Ascending aorta (tissue), 2 donors: Measurements from ENCODE around the gene ZNF79. TPM values are rescaled to one million over a fixed set of nuclear protein-coding genes. Genes with fewer than 3 reads are reported as not detected.

Experiments
- DNase-seq, 2 donors: peaks; one replicate each; pipeline ENCODE4 v3.0.0-alpha.2; 2019; ENCODE audit warnings: low spot score in 2 of 2
- H3K27ac ChIP-seq, 2 donors: fragments of 200-600 bp; sonication (generic); one replicate each; pipeline ENCODE4 v1.5.1; 2016 to 2017; ENCODE audit warnings: mild to moderate bottlenecking in 1 of 2
- H3K27me3 ChIP-seq: fragments of 200-600 bp; sonication (generic); one replicate; pipeline ENCODE4 v1.5.1; 2017
- H3K36me3 ChIP-seq, 2 donors: fragments of 200-600 bp; sonication (generic); one replicate each; pipeline ENCODE4 v1.5.1; 2016
- H3K4me1 ChIP-seq, 2 donors: fragments of 200-600 bp; sonication (generic); one replicate each; pipeline ENCODE4 v1.5.1; 2016 to 2017; ENCODE audit warnings: mild to moderate bottlenecking in 1 of 2
- H3K4me3 ChIP-seq, 2 donors: fragments of 200-600 bp; sonication (generic); one replicate each; pipeline ENCODE4 v1.5.1; 2016 to 2017; ENCODE audit warnings: mild to moderate bottlenecking in 1 of 2
- H3K9me3 ChIP-seq, 2 donors: fragments of 200-600 bp; sonication (generic); one replicate each; pipeline ENCODE4 v1.5.1; 2016
- intact Hi-C: fragments of 100-400 bp; cut with DNase I; formaldehyde crosslinking; loops from one replicate; pipeline ENCODE4 v1.15.1; 2023
- total RNA-seq: library from RNA; depleted of rRNA; stranded (reverse); fragments of >200 nt; gene quantifications from one replicate; pipeline ENCODE4 v1.1.0, GENCODE V29; 2016
- TF ChIP-seq, protein P1 (sequence below), 3 experiments: fragments of 200-600 bp in 2 of 3; fragments of 450-650 bp in 1 of 3; sonication (generic) in 2 of 3; IDR thresholded peaks; one replicate each; pipeline ENCODE4 v1.5.1; 2016 to 2019; ENCODE audit warnings: antibody characterized with exemption in 3 of 3, mild to moderate bottlenecking in 1 of 3, moderate library complexity in 1 of 3

Gene ZNF79
- total RNA-seq, 1 donor from 2014 or later, result 2.9 TPM

DNA sequence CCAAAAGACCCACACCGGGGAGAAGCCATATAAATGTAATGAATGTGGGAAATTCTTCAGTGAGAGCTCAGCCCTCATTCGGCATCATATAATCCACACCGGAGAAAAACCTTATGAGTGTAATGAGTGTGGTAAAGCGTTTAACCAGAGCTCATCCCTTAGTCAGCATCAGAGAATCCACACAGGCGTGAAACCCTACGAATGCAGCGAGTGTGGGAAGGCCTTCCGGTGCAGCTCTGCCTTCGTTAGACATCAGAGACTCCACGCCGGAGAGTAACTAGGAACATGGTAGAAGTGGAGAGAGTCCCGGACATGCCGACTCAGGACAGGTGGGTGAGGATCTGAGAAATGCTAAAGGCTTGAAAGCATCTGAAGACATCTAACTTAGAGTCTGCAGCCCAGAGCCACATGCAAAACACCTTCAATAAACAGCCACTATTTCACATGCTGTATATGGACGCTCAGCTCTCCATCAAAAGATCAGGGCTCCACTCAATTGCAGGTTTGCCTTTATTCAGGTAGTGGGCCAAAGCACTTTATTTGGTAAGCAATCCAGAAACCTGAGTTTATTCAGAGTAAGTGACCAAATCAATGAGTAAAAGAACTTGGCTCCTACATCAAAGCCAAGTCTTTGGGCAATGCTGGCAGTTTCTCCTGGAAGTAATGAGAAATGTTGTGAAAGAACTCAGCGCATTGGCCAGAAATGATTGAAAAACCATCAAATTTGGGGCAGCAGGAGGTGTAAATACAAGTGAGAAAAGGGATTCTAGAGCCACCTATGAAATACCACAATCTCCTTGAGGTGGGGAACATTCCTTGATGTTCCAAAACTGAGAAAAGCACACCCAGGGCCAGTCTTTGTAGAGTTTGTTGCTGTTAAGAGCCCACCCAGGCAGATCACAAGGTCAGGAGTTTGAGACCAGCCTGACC, 21.0 kb downstream of the ZNF79 start:
- Histone ChIP-seq H3K27ac (no peak overlapping the region), H3K36me3 (peaks cover 76 to 97% of the 10 kb centered on the region in 2 donors), H3K4me1 (peaks cover 2 to 10% of the 10 kb centered on the region in 2 donors), H3K9me3 (no peaks in the 10 kb centered on the region), H3K27me3 (no peaks in the 10 kb centered on the region), H3K4me3 (no peak overlapping the region)
- TF ChIP-seq, protein P1, sequence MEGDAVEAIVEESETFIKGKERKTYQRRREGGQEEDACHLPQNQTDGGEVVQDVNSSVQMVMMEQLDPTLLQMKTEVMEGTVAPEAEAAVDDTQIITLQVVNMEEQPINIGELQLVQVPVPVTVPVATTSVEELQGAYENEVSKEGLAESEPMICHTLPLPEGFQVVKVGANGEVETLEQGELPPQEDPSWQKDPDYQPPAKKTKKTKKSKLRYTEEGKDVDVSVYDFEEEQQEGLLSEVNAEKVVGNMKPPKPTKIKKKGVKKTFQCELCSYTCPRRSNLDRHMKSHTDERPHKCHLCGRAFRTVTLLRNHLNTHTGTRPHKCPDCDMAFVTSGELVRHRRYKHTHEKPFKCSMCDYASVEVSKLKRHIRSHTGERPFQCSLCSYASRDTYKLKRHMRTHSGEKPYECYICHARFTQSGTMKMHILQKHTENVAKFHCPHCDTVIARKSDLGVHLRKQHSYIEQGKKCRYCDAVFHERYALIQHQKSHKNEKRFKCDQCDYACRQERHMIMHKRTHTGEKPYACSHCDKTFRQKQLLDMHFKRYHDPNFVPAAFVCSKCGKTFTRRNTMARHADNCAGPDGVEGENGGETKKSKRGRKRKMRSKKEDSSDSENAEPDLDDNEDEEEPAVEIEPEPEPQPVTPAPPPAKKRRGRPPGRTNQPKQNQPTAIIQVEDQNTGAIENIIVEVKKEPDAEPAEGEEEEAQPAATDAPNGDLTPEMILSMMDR (IDR thresholded peaks at IDR 0.05), result no peak
- peak in 1 of 2 donors; percentile 46 for DNase-seq
- intact Hi-C loops, result no loop called here

DNA sequence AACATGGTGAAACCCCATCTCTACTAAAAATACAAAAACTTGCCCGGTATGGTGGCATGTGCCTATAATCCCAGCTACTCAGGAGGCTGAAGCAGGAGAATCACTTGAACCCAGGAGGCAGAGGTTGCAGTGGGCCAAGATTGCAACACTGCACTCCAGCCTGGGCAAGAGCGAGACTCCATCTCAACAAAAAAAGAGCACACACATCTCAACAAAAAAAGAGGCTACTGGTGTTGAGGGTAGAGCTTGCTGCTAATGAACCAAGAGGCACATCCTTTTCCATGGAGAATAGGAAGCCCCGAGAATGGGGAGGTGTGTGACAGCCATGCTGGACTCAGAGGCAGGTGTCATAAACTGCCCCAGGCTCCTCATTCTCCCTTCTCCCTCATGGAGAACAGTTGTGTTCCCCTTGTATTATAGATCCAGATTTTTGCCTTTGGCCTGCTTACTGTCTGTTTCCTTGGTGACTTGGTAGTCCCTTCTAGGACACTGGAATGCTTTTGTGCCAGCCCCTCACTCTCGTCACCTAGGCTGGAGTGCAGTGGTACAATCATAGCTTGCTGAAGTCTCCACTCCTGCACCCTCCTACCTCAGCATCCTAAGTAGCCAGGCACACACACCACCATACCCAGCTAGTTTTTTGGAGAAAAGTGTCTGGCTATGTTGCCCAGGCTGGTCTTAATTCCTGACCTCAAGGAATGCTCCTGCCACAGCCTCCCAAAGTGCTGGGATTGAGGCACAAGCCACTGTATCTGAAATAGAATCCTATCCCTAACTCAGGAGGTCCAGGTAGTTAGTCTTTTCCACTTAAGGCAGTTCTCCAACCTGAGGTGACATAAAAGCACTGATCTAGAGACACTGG, 21.9 kb downstream of the ZNF79 start:
- Histone ChIP-seq H3K9me3 (no peaks in the 10 kb centered on the region), H3K27ac (no peak overlapping the region), H3K27me3 (no peaks in the 10 kb centered on the region), H3K36me3 (peaks cover 67 to 88% of the 10 kb centered on the region in 2 donors), H3K4me1 (peaks cover 6 to 12% of the 10 kb centered on the region in 2 donors), H3K4me3 (no peak overlapping the region)
- peak in 1 of 2 donors; percentile 51 for DNase-seq
- TF ChIP-seq, protein P1 (IDR thresholded peaks at IDR 0.05), result no peak
- intact Hi-C loops, result no loop called here

DNA sequence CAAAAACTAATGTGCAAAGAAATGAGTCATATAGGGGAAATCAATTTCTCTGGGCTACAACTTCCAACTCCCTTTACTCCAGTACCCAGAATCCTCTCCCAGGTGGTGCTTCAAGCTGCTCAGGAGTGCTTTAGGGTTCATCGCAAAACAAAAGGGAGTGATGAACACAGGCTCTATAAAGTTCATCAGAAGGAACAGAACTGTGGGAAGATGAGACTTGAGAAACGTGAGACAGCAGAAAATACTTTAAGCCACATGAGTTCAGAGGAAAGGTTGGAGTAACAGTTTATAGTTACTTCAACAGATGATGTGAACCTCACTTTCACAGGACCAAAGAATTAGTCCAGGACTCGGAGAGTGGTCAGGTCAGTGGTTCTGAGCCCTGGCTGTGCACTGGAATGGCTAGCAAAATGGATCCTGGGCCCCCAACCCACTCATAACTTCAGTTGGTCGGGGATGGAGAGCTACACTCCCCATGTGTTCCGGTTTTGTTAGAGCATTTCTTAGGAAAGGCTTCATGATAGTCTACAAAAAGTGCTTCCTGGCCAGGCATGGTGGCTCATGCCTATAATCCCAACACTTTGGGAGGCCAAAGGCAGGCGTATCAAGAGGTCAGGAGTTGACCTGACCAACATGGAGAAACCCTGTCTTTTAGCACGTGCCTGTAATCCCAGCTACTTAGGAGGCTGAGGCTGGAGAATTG, 22.7 kb downstream of the ZNF79 start:
- H3K27me3 ChIP-seq, result no peaks in the 10 kb centered on the region
- peaks cover 6 to 12% of the 10 kb centered on the region in 2 donors for H3K4me1 ChIP-seq
- H3K4me3 ChIP-seq, result no peak overlapping the region
- no peak overlapping the region for H3K27ac ChIP-seq
- H3K36me3 ChIP-seq, result peaks cover 60 to 80% of the 10 kb centered on the region in 2 donors
- H3K9me3 ChIP-seq, result no peaks in the 10 kb centered on the region
- intact Hi-C loops, result no loop called here
- no peak for DNase-seq
- TF ChIP-seq, protein P1 (IDR thresholded peaks at IDR 0.05), result no peak

DNA sequence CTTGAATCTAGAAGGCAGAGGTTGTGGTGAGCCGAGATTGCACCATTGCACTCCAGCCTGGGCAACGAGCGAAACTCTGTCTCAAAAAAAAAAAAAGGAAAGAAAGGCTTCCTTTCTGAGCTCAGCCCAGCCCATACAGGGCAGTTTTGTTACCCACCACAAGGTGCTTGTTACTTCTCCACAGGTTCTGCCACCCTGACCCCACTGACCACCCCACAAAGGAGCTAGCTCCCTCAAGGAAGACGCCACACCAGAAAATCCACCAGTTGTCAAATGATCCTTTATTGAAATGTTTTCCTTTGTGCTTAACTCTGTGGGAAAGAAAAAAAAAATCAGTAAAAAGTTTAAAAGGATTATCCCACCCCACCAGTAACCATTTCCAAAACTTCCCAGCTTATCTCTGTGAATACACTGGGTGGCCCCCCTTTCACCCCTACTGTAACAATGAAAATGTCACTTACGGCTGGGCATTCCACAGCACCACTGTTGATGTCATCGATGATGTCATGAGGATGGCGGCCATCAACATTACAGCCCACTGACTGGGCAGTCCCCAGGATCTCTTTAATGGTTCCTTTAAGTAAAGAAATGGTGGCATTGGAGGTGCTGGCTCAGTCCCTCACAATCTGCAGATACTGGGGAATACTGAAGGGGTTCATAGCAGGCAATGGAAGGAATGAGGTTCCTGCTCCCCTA, 23.4 kb downstream of the ZNF79 start:
- Histone ChIP-seq H3K4me3 (no peak overlapping the region), H3K27ac (no peak overlapping the region), H3K4me1 (peaks cover 6 to 17% of the 10 kb centered on the region in 2 donors), H3K36me3 (peaks cover 57 to 74% of the 10 kb centered on the region in 2 donors), H3K9me3 (no peaks in the 10 kb centered on the region), H3K27me3 (no peaks in the 10 kb centered on the region)
- TF ChIP-seq, protein P1 (IDR thresholded peaks at IDR 0.05), result no peak
- intact Hi-C loops, result no loop called here
- DNase-seq, result no peak
